Ascending aorta (tissue), 2 donors: ENCODE results near the gene PARP6. TPM values are rescaled to one million over a fixed set of nuclear protein-coding genes. Genes with fewer than 3 reads are reported as not detected.

Experiments used
- DNase-seq, 2 donors: peaks; one replicate each; pipeline ENCODE4 v3.0.0-alpha.2; 2019; ENCODE audit warnings: low spot score in 2 of 2
- H3K27ac ChIP-seq, 2 donors: fragments of 200-600 bp; sonication (generic); one replicate each; pipeline ENCODE4 v1.5.1; 2016 to 2017; ENCODE audit warnings: mild to moderate bottlenecking in 1 of 2
- H3K27me3 ChIP-seq: fragments of 200-600 bp; sonication (generic); one replicate; pipeline ENCODE4 v1.5.1; 2017
- H3K36me3 ChIP-seq, 2 donors: fragments of 200-600 bp; sonication (generic); one replicate each; pipeline ENCODE4 v1.5.1; 2016
- H3K4me1 ChIP-seq, 2 donors: fragments of 200-600 bp; sonication (generic); one replicate each; pipeline ENCODE4 v1.5.1; 2016 to 2017; ENCODE audit warnings: mild to moderate bottlenecking in 1 of 2
- H3K4me3 ChIP-seq, 2 donors: fragments of 200-600 bp; sonication (generic); one replicate each; pipeline ENCODE4 v1.5.1; 2016 to 2017; ENCODE audit warnings: mild to moderate bottlenecking in 1 of 2
- H3K9me3 ChIP-seq, 2 donors: fragments of 200-600 bp; sonication (generic); one replicate each; pipeline ENCODE4 v1.5.1; 2016
- CTCF ChIP-seq, 3 experiments: fragments of 200-600 bp in 2 of 3; fragments of 450-650 bp in 1 of 3; sonication (generic) in 2 of 3; IDR thresholded peaks; one replicate each; pipeline ENCODE4 v1.5.1; 2016 to 2019; ENCODE audit warnings: antibody characterized with exemption in 3 of 3, mild to moderate bottlenecking in 1 of 3, moderate library complexity in 1 of 3
- intact Hi-C: fragments of 100-400 bp; cut with DNase I; formaldehyde crosslinking; loops from one replicate; pipeline ENCODE4 v1.15.1; 2023
- total RNA-seq: library from RNA; depleted of rRNA; stranded (reverse); fragments of >200 nt; gene quantifications from one replicate; pipeline ENCODE4 v1.1.0, GENCODE V29; 2016

PARP6 gene
- total RNA-seq, 1 donor from 2014 or later = 26.5 TPM

GRCh38 chr15:72272997-72273352 lies 621 bp upstream of the PARP6 start:
- no peaks in the 10 kb centered on the region for H3K27me3 ChIP-seq
- DNase-seq = no peak
- H3K4me1 ChIP-seq = peaks cover 0 to 11% of the 10 kb centered on the region in 2 donors
- peaks cover 4 to 7% of the 10 kb centered on the region in 2 donors for H3K36me3 ChIP-seq
- intact Hi-C loops = loop anchor here (1.0 to 5.0 kb wide), 5 partner anchors 42 to 199 kb away; partner anchors contain the start of genes ARIH1, HEXA, MYO9A and PKM
- peak overlapping the region; percentile 63 to 94 for H3K27ac ChIP-seq
- H3K9me3 ChIP-seq = no peaks in the 10 kb centered on the region
- TF ChIP-seq CTCF (IDR thresholded peaks at IDR 0.05) = no peak
- H3K4me3 ChIP-seq = peak overlapping the region; percentile 80 to 96

GRCh38 chr15:72271895-72272212 lies 500 bp downstream of the PARP6 start:
- no peak for DNase-seq
- no peaks in the 10 kb centered on the region for H3K9me3 ChIP-seq
- H3K27ac ChIP-seq = peak overlapping the region; percentile 88 to 94
- H3K27me3 ChIP-seq = no peaks in the 10 kb centered on the region
- TF ChIP-seq CTCF (IDR thresholded peaks at IDR 0.05) = no peak
- H3K36me3 ChIP-seq = peaks cover 12 to 18% of the 10 kb centered on the region in 2 donors
- peaks cover 0 to 11% of the 10 kb centered on the region in 2 donors for H3K4me1 ChIP-seq
- peak overlapping the region; percentile 80 to 96 for H3K4me3 ChIP-seq
- intact Hi-C loops = loop anchor here (1.0 to 5.0 kb wide), 5 partner anchors 41 to 200 kb away; partner anchors contain the start of genes ARIH1, HEXA, MYO9A and PKM

- Histone ChIP-seq H3K27me3 (no peaks in the 10 kb centered on the region), H3K27ac (peak overlapping the region; percentile 88 to 94), H3K36me3 (peaks cover 18 to 24% of the 10 kb centered on the region in 2 donors), H3K9me3 (no peaks in the 10 kb centered on the region), H3K4me3 (peak overlapping the region in 1 of 2 donors; percentile 96), H3K4me1 (peaks cover 0 to 11% of the 10 kb centered on the region in 2 donors)
- DNase-seq = no peak
- intact Hi-C loops = loop anchor here (5.0 kb wide), 1 partner anchor 201 kb away; the partner anchor contains the start of gene ARIH1
- TF ChIP-seq CTCF (IDR thresholded peaks at IDR 0.05) = no peak
Observed at GRCh38 chr15:72271221-72271620, 1.1 kb downstream of the PARP6 start.

- Histone ChIP-seq H3K36me3 (peaks cover 33 to 39% of the 10 kb centered on the region in 2 donors), H3K9me3 (no peaks in the 10 kb centered on the region), H3K27ac (no peak overlapping the region), H3K4me3 (no peak overlapping the region), H3K27me3 (no peaks in the 10 kb centered on the region), H3K4me1 (peaks cover 0 to 11% of the 10 kb centered on the region in 2 donors)
- intact Hi-C loops = loop anchor here (5.0 kb wide), 1 partner anchor 203 kb away; the partner anchor contains the start of gene ARIH1
- TF ChIP-seq CTCF (IDR thresholded peaks at IDR 0.05) = no peak
- DNase-seq = no peak
Observed at GRCh38 chr15:72269739-72270138, 2.6 kb downstream of the PARP6 start.

- no peak for TF ChIP-seq CTCF (IDR thresholded peaks at IDR 0.05)
- Histone ChIP-seq H3K9me3 (no peaks in the 10 kb centered on the region), H3K27ac (no peak overlapping the region), H3K4me3 (no peak overlapping the region), H3K4me1 (no peaks in the 10 kb centered on the region), H3K27me3 (no peaks in the 10 kb centered on the region), H3K36me3 (peaks cover 80 to 86% of the 10 kb centered on the region in 2 donors)
- no peak for DNase-seq
- intact Hi-C loops = no loop called here
Observed at GRCh38 chr15:72265031-72265430, 7.3 kb downstream of the PARP6 start.
